ENCODE data around the gene PCED1A.

The PCED1A gene, protein sequence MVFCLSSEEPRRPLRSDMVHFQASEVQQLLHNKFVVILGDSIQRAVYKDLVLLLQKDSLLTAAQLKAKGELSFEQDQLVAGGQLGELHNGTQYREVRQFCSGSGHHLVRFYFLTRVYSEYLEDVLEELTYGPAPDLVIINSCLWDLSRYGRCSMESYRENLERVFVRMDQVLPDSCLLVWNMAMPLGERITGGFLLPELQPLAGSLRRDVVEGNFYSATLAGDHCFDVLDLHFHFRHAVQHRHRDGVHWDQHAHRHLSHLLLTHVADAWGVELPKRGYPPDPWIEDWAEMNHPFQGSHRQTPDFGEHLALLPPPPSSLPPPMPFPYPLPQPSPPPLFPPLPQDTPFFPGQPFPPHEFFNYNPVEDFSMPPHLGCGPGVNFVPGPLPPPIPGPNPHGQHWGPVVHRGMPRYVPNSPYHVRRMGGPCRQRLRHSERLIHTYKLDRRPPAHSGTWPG

DNA sequence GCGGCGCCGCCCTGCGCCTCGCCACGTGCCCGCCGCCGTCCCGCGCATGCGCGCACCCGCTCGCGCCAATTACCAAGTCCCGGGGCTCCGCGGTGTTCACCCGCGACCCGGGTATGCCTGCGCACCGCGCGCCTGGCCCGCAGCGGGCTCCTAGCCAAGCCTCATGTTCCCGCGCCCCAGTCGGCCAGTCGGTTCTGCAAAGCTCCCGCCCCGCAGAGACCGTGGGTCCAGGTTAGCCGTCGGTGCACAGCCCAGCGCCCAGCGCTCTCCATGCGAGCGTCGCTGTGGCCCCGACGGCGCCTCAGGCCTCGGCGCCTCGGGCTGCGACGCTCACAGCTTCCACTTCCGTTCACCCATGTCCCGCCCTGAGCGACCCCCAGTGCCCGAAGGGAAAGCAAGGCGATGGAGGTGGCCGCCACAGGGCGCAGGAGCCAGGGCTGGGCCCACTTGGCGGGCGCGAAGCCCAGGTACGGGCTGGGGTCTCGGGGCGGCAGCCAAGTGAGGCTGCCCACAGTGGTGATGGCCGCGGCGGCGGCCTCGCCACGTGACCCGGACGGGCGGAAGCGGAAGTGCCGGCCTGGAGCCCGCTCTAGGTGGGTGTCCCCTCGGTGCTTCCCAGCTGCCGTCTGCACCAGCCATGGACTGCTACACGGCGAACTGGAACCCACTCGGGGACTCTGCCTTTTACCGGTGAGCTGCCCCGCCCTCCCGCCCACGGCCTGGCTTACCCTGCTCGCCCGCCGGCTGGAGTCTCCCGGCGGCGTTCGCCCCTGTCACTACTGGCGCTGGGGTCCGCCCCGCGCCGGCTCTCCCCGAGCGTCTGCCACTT is at the start of gene PCED1A, which contains the start of gene VPS16:
Gene PCED1A (minus strand): TSS at position 518 of the 829 bp plus-strand sequence. CDS start 743 bp downstream, outside the sequence.
Gene VPS16 (plus strand): TSS at position 608 of the 829 bp plus-strand sequence. CDS start 30 bp downstream, at position 638.
- peak; percentile 88 for DNase-seq

DNA sequence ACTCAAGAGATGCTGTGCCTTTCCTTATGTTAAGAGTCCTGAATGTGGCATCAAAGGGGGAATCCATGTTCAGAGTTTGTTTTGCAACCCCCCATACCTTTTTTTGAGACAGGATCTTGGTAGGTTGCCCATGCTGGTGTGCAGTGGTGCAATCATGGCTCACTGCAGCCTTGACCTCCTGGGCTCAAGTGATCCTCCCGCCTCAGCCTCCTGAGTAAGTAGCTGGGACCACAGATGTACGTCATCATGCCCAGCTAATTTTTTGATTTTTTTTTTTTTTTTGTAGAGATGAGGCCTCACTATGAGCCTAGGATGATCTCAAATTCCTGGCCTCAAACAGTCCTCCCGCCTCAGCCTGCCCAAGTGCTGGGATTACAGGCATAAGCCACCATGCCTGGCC is 49.3 kb upstream of the PCED1A start:
- DNase-seq, result no peak

DNA sequence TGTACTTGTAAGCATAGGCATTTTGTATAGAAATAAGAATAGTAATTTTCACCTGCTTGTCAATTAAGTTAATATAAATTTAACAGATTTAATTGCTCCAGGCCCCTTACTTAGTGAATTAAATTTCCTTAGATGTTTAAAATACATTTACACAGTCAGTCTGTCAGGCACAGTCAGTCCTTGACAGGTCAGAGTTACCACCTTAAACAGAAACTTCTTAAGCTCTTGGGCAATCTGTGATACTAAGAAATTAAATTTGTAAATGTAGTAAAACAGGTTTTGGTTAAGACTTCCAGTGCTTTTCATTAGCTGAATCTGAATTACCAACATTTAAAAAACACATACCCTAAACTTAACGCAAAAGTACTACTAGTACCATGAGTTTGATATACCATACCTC is 48.8 kb upstream of the PCED1A start:
- no peak for DNase-seq

DNA sequence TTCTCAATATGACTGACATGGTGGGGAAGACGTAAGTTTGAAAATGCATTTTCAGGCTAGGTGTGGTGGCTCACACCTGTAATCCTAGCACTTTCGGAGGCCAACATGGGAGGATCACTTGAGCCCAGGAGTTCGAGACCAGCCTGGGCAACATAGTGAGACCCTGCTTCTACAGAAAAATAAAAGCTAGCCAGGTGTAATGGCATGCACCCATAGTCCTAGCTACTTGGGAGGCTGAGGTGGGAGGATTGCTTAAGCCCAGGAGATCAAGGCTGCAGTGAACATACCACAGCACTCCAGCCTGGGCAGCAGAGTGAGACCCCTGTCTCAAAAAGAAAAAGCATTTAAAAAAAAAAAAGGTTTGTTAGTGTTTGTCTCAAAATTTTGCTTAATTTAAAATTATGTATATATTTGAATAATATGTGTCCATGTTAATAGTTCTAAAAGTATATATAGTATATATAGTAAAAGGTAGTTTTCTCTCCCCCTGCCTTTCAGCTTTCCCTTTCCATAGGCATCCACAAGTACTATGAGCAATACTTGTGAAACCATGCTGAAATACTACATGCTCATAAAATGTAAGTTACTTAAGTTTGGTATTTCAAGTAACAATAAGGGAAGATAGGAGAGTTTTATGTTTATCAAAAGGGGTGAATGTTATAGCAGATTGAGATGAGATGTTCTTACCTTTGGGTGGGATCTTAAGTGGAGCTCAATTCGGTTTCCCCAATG is 47.9 kb upstream of the PCED1A start:
- no peak for DNase-seq

DNA sequence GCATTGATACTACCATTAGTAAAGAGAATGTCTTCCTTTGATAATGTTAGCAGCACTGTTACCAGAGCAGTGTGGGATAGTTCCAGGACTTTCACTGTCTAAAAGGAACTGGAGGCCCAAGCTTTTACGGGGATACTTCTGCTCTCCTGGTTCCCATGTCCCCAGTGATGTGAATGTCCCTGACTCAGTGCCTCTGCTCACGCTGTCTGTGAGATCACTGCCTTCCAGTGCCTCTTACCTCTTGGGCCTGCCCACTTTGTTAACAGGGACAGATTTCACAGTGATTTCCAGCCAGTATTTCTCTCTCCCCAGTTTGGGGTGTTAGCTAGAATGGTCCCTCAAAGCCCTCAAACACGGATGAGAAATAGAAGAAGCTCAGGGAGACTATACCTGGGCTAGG is 47.3 kb upstream of the PCED1A start:
- DNase-seq, result no peak

DNA sequence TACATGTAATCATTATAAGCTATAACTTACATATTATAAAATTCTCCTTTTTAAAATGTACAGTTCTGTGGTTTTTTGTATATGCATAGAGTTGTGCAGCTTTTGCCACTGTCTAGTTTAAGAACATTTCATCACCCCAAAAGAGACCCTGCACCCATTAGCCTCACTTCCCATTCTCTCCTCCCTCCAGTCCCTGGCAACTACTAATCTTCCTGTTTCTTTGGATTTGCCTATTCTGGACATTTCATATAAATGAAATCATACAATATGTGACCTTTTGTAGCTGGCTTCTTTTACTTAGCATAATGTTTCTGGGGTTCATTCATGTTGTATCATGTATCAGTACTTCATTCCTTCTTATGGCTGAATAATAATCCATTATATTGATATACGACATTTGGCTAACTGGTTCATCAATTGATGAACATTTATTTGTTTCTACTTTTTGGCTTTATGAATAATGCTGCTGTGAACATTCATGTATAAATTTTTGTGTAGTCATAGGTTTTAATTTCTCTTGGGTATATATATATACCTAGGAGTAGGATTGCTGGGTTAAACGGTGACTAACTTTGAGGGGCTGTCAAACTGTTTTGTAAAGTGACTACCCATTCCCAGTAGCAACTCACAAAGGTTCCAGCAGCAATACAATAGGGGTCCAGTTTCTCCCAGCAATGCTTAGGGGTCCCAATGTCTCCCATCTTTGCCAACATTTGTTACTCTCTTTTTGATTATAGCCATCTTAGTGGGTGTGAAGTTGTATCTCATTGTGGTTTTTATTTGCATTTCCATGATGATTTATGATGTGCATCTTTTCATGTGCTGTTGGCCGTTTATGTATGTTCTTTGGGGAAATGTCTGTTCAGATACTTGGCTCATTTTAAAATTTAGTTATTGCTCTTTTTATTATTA is 43.5 kb upstream of the PCED1A start:
- no peak for DNase-seq

DNA sequence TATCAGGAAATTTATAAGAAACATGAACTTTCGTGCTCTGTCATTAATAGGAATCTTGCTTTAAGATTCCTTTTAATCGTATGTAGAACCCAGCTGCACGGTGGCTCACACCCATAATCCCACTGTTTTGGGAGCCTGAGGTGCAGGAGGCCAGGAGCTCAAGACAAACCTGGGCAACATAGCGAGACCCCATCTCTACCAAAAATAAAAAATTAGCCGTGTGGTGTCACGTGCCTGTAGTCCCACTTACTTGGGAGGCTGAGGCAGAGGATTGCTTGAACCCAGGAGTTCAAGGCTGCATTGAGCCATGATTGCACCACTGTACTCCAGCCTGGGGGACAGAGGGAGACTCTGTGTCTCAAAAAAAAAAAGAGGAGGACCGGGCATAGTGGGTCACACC is 40.2 kb upstream of the PCED1A start:
- DNase-seq, result no peak

DNA sequence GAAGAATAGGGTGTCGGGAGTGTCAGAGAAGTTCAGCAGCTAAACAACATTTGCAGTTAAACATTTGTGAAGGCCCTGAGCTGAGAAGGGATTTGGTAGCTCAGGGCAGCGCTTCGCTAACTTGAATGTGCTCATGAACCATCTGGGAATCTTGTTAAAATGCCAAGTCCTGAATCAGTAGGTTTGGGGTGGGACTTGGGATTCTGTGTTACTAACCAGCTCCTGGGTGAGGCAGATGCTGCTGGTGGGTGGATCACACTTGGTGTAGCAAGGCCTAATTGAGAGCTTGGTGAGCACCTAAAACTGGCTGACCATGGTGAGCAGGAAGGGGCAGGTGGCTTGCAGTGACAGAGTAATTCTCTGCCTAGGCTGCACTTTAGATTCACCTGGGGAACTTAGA is 38.7 kb upstream of the PCED1A start:
- DNase-seq, result no peak

DNA sequence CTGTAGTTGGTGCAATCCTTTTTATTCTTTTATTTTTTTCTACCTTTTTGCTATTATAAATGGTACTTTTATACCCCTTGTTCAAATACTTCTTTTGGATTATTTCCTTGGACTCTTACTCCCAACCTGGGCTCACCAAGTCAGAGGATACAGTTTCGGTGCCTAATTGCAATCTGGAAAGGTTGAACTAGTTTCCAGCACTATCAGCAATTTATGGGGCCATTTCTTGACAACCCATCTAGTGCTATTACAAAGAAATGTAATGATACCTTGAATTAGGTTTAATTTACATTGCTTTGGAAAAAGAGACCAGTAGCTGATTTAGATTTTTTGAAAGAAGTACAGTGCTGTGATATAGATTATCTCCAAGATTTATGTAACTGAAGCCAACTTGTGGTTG is 38.1 kb upstream of the PCED1A start:
- no peak for DNase-seq

DNA sequence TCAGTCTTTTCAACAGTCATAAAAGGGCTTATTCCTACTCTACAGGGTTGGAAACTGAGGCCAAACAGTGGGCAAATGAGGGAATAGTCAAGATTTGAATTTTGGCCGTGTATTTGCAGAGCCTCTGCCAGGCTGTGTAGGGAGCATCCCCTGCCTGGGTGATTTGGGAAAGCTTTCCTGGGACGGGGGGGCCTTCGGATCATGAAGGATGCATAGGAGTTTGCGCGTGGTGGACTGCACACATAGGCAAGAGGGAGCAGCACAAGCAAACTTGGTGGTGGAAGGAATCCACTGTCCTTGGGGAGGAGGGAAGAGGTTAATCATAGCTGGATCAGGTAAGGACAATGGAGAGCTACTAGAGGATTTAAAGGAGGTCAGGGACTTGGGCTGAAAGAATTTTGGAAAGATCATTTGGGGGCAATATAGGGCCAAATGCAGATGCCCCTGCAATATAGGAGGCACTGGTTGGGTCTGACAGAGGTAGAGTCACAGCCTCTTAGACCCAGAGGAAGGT is 35.3 kb upstream of the PCED1A start:
- no peak for DNase-seq

DNA sequence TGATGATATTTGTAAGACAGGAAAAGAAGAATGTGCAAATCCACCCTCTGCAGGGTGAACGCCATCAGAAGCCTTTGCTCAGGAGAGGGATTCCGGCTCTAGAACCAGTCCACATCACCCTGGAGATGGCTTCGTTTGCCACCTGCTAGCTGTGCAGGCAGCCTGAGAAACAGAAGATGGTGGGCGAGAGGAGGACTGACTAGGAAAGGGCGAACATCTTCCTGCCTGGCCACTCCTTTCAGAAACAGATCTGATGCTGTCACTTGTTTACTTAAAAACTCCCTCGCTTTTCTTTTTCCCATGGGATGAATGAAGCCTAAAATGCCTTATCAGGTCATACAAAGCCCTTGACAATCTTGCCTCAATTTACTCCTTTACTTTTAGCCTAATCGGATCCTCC is 34.0 kb upstream of the PCED1A start:
- peak; percentile 24 for DNase-seq

DNA sequence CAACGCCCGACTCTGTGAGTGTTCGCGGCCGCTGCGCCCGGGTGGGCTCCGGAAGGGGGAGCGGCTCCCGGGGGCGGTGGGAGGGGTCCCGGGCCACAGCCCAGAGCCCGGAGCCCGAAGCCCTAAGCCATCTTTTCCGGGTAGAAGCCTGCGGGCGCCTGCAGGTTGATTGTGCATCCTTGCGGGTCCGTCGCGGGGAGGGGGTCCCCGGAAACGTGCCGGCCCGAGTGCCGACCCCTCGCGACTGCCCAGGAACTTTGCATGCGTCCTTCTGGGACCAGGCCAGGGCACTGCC is 33.2 kb upstream of the PCED1A start:
- DNase-seq, result peak; percentile 71

DNA sequence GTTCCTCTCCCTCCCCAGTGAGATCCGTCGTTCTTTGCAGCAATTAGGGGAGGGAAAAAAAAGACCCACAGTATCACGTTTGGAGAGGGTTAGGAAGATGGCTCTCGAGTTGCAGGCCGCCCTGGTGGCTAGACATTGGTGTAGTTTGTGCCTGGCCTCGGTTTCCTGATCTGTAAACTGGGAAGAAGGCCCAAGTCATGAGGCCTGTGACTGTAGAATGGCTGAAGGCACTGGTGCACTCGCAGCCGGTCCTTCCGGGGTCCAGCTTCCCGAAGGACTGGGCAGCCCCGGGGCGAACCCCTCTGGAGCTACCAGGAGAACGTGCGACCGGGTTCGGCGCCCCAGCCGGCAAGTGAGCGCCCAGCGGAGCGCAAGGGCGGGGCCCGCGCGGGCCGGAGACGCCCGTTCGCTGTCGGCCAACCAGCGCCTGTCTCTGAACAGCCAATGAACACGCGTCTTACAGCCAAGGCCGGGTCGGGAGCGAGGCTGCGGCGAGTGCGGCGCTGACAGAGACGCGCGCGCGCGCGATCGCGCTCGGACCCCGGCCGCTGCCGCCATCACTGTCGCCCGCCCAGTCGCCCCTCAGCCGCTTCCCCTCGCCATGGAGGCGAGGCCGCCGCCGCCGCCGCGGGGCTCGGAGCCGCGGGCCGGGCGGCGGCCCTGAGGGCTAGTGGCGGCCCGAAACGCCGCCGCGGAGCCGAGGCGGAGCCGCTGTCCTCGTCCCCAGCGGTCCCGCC is 32.7 kb upstream of the PCED1A start, which contains the start of gene PTPRA:
Gene PTPRA (plus strand): TSS at position 472 of the 737 bp plus-strand sequence. CDS start 90,797 bp downstream, outside the sequence.
- DNase-seq, result peak; percentile 91

DNA sequence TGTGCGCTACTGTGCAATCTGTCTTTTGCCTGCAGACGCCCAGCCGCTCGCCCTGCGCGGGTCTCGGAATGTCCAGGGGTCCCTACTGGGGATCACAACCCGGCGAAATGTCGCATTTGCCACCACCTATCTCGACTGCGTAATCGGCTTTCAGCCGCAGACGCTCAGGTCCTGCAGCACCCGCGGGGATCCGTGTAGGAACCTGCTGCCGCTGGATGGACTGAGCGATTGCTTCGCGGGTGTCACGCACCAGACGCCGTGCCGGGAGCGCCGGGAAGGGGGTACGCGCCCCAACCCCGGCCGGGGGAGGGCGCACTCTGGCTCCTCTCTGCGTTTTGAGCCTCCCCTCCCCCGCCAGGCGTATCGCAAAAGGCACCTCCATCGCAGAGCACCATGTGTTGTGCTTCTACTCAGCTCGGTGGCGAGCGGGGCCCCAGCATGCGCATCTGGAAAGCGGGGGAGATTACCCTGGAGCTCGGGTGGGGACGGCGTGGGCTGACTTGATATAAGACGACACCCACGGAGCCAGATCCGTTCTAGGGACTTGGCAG is 32.1 kb upstream of the PCED1A start:
- DNase-seq, result peak; percentile 86

DNA sequence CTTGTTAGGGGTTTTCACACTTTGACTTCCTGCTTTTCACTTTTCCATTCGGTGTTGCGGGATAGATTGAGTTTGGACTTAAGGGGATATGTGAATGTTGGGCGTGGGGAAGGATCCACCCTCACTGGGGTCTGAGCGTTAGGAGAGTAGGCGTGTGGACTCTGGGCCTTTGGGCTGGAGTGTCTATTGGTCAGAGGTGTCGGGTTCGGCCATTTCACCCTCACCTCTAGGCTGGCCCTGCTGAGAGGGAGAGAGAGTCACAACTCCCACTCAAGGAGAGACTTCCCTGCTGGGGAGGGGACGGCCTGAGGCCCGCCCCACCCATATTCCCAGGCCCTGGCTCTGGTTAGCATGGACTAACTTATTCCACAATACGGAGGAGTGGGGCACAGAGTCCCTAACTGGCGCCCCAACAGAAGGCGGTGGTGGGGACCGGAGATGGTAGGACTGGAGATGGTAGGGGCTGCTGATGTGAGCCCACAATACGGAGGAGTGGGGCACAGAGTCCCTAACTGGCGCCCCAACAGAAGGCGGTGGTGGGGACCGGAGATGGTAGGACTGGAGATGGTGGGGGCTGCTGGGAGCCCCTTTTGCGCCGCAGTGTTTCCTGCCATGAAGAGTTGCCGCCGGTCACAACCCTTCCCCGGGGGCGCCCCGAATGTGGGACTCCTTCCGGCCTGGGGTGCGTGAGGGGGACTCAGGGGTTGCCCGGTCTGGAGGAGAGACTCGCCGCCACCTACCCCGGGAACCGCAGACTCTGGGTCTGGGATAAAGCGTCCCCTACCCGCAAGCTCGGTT is 31.4 kb upstream of the PCED1A start:
- no peak for DNase-seq

DNA sequence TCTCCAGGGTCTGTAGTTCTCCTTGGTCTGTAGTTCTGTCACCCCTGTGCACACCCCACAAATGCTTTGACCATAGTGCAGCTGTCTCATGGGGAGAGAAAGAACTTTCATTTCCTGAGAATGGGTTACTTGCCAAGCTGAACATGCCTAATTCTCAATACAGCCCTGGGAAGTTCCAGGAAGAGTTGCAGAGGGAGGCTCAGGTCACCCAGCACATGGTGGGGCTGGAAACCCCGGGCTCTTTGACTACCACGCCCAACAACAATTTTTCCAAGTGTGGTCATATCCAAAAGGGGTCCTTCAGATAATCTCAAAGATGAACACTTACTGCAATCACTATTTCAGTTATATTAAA is 30.6 kb upstream of the PCED1A start:
- no peak for DNase-seq

DNA sequence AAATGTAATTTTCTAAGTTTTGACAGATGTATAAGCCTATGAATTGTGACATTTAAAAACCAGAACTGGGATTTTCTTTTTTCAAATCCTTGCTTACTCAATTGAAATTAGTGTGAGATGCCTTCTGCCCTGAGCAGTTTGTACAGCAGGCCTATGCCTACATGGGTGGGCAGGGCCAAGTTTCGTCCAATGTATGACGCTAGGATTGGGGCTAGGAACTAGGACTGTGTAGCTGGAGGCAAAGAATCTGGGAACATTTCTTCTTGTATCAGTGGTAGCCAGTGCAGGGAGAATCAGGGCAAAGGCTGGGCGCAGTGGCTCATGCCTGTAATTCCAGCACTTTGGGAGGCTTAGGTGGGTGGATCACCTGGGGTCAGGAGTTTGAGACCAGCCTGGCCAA is 28.9 kb upstream of the PCED1A start:
- no peak for DNase-seq

DNA sequence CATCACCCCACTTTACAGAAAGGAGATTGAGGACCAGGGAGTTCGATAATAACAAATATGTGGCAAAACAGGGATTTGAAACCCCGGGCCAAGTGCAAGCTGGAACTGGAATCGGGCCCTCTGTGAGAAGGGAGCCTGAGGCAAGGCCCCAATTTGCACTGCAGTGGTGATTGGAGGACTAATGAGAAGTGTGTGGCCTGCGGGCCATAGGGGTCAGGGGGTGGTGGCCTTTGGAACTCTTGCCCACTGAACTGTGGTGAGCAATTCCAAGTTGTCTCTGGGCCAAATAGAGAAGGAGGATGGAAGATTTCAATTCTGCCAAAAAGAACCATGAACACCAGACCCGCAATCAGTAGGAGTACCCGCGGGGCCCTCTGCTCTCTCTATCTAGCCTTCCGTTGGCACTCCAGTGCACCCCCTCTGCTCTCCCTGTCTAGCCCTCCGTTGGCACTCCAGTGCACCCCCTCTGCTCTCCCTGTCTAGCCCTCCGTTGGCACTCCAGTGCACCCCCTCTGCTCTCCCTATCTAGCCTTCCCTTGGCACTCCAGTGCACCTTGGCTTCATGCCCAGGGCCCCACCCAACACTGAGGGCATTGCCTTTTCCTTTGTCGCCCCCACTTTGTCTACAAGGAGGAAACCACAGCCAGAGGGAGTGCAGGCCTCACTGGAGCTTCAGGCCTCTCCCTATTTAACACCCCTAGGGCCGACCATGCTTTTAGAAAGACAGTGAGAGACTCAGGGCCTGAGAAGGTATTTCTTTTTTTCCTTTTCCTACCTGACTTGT is 26.8 kb upstream of the PCED1A start:
- DNase-seq, result peak; percentile 21

DNA sequence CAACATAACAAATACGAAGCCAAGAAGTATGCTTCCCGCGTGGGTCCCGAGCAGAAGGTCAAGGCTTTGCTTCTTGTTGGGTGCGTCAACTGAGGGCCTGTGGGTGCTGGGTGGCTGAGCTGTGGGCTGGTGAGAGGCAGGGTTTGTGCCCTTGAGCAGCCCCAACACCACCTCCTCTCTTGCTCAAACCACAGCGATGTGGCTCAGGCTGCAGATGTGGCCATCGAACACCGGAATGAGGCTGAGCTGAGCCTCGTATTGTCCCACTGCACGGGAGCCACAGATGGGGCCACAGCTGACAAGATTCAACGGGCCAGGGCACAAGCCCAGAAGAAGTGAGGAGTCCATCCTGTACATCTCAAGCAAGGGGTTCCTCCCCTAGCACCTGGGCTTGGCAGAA is 25.8 kb upstream of the PCED1A start:
- no peak for DNase-seq

Measured in CD4-positive, alpha-beta T cell treated with Interleukin-17A for 4 hours (primary cell).